GM23338 (cell line): Measurements from ENCODE around the gene BIRC7. TPM values are rescaled to one million over a fixed set of nuclear protein-coding genes. Genes with fewer than 3 reads are reported as not detected.

Source experiments
- ATAC-seq: fragments of 200-7000 bp; cut with Tn5 transposase; 3 replicates; pipeline ENCODE4 v1.9.1; 2020
- DNase-seq: peaks from one replicate; pipeline ENCODE4 v3.0.0-alpha.2; 2015; ENCODE audit warnings: low spot score
- H2AFZ ChIP-seq: fragments of 200-600 bp; sonication (generic); 2 replicates; pipeline ENCODE4 v1.8.0; 2016; ENCODE audit warnings: antibody characterized with exemption, mild to moderate bottlenecking, moderate library complexity
- H3F3A ChIP-seq: fragments of 200-600 bp; sonication (generic); replicated peaks from 2 replicates; pipeline ENCODE4 v1.8.0; 2017; ENCODE audit warnings: antibody characterized with exemption, mixed run types, low read depth
- H3K27ac ChIP-seq: fragments of 200-600 bp; sonication (generic); 2 replicates; pipeline ENCODE4 v1.6.1; 2016; ENCODE audit warnings: low read depth
- H3K27me3 ChIP-seq: fragments of 200-600 bp; sonication (generic); 2 replicates; pipeline ENCODE4 v1.8.0; 2016; ENCODE audit warnings: mild to moderate bottlenecking, mixed run types, moderate library complexity; ENCODE audit not compliant: insufficient read depth
- H3K36me3 ChIP-seq: fragments of 200-600 bp; sonication (generic); 2 replicates; pipeline ENCODE4 v1.8.0; 2016; ENCODE audit warnings: mild to moderate bottlenecking; ENCODE audit not compliant: insufficient read depth
- H3K4me1 ChIP-seq: fragments of 200-600 bp; sonication (generic); 2 replicates; pipeline ENCODE4 v1.8.0; 2016; ENCODE audit warnings: mild to moderate bottlenecking, moderate library complexity; ENCODE audit not compliant: insufficient read depth
- H3K4me2 ChIP-seq: fragments of 200-600 bp; sonication (generic); 2 replicates; pipeline ENCODE4 v1.7.1; 2017; ENCODE audit warnings: mixed run types
- H3K4me3 ChIP-seq: fragments of 200-600 bp; sonication (generic); 2 replicates; pipeline ENCODE4 v1.6.1; 2016; ENCODE audit warnings: mixed run types
- H3K79me2 ChIP-seq: fragments of 200-600 bp; sonication (generic); replicated peaks from 2 replicates; pipeline ENCODE4 v1.8.0; 2017; ENCODE audit warnings: mild to moderate bottlenecking; ENCODE audit not compliant: insufficient read depth
- H3K9me2 ChIP-seq: fragments of 200-600 bp; sonication (generic); 2 replicates; pipeline ENCODE4 v1.8.0; 2017; ENCODE audit not compliant: insufficient read depth
- H4K20me1 ChIP-seq: fragments of 200-600 bp; sonication (generic); replicated peaks from 2 replicates; pipeline ENCODE4 v1.8.0; 2017; ENCODE audit warnings: mild to moderate bottlenecking; ENCODE audit not compliant: insufficient read depth
- H3K27ac Mint-ChIP-seq: 2 replicates; pipeline ENCODE4 v1.8.0; 2020; ENCODE audit warnings: inconsistent platforms, mild to moderate bottlenecking, moderate library complexity, mixed read lengths
- H3K27me3 Mint-ChIP-seq: 3 replicates; pipeline ENCODE4 v1.8.0; 2022; ENCODE audit warnings: low read depth, mild to moderate bottlenecking, moderate library complexity, mixed read lengths, inconsistent platforms; ENCODE audit not compliant: insufficient read depth, poor library complexity
- H3K36me3 Mint-ChIP-seq: 3 replicates; pipeline ENCODE4 v1.8.0; 2021; ENCODE audit warnings: low read depth, mild to moderate bottlenecking, inconsistent platforms, moderate library complexity, mixed read lengths
- H3K4me1 Mint-ChIP-seq: 3 replicates; pipeline ENCODE4 v1.8.0; 2020; ENCODE audit warnings: mild to moderate bottlenecking, inconsistent platforms, mixed read lengths
- H3K4me3 Mint-ChIP-seq: 3 replicates; pipeline ENCODE4 v1.8.0; 2021; ENCODE audit warnings: moderate library complexity, mild to moderate bottlenecking, inconsistent platforms, mixed read lengths
- H3K9me3 Mint-ChIP-seq: 3 replicates; pipeline ENCODE4 v1.8.0; 2020; ENCODE audit warnings: moderate library complexity, mild to moderate bottlenecking, inconsistent platforms, mixed read lengths
- CREB1 ChIP-seq: fragments of 250-450 bp; sonication (Bioruptor Pico); IDR thresholded peaks from 2 replicates; pipeline ENCODE4 v1.5.0; 2020; ENCODE audit warnings: low read depth, mild to moderate bottlenecking, moderate library complexity
- CTCF ChIP-seq, 2 experiments: fragments of 200-600 bp in 1 of 2; sonication (generic) in 1 of 2; conservative IDR thresholded peaks; 2 replicates each; pipeline versions ENCODE4 v1.5.1 to v1.6.1; 2016 to 2017; ENCODE audit warnings: antibody characterized with exemption in 2 of 2, low read depth in 2 of 2, mild to moderate bottlenecking in 2 of 2, moderate library complexity in 1 of 2
- EZH2 ChIP-seq: fragments of 200-600 bp; sonication (generic); IDR thresholded peaks from one replicate; pipeline ENCODE4 v1.8.0; 2017; ENCODE audit warnings: antibody characterized with exemption, mild to moderate bottlenecking, low read depth; ENCODE audit not compliant: unreplicated experiment
- EZH2phosphoT487 ChIP-seq: fragments of 200-600 bp; sonication (generic); IDR thresholded peaks from one replicate; pipeline ENCODE4 v1.8.1; 2018; ENCODE audit warnings: antibody characterized with exemption; ENCODE audit not compliant: unreplicated experiment
- JUNB ChIP-seq: IDR thresholded peaks from one replicate; pipeline ENCODE4 v1.6.1; 2016; ENCODE audit warnings: antibody characterized with exemption; ENCODE audit not compliant: unreplicated experiment
- NANOG ChIP-seq: IDR thresholded peaks from 2 replicates; pipeline ENCODE4 v1.6.1; 2016; ENCODE audit warnings: antibody characterized with exemption, borderline replicate concordance
- POLR2AphosphoS5 ChIP-seq: IDR thresholded peaks from 2 replicates; pipeline ENCODE4 v1.6.1; 2016; ENCODE audit warnings: antibody characterized with exemption, low read depth
- REST ChIP-seq: IDR thresholded peaks from one replicate; pipeline ENCODE4 v1.6.1; 2018; ENCODE audit warnings: antibody characterized with exemption; ENCODE audit not compliant: unreplicated experiment
- STAT1 ChIP-seq: IDR thresholded peaks from one replicate; pipeline ENCODE4 v1.6.1; 2016; ENCODE audit warnings: antibody characterized with exemption; ENCODE audit not compliant: unreplicated experiment
- ZNF114 ChIP-seq: fragments of 250-450 bp; sonication (Bioruptor Pico); IDR thresholded peaks from 2 replicates; pipeline ENCODE4 v1.5.0; 2020; ENCODE audit warnings: mild to moderate bottlenecking, moderate library complexity
- ZNF331 ChIP-seq: fragments of 250-450 bp; sonication (Bioruptor Pico); IDR thresholded peaks from 2 replicates; pipeline ENCODE4 v1.5.0; 2020; ENCODE audit warnings: low read depth, mild to moderate bottlenecking, moderate library complexity
- ZNF462 ChIP-seq: fragments of 250-450 bp; sonication (Bioruptor Pico); IDR thresholded peaks from 2 replicates; pipeline ENCODE4 v1.5.0; 2020; ENCODE audit warnings: mild to moderate bottlenecking, moderate library complexity
- polyA plus RNA-seq: library from polyadenylated mRNA; unstranded; fragments of >200 nt; fragmentation: Nextera tagmentation; extraction: Ambion mirVana; gene quantifications from 2 replicates; pipeline ENCODE4 v1.2.1, GENCODE V29; 2016
- total RNA-seq: library from RNA; depleted of rRNA; stranded (reverse); fragments of >200 nt; shearing (Covaris generic); gene quantifications from 2 replicates; pipeline ENCODE4 v1.2.3, GENCODE V29; 2014
- TF ChIP-seq, protein P1 (sequence below): IDR thresholded peaks from 2 replicates; pipeline ENCODE4 v1.6.1; 2016; ENCODE audit warnings: antibody characterized with exemption

BIRC7 gene
- total and polyA plus RNA-seq, 2 experiments from 2014 or later: 0.16 to 0.24 TPM

DNA sequence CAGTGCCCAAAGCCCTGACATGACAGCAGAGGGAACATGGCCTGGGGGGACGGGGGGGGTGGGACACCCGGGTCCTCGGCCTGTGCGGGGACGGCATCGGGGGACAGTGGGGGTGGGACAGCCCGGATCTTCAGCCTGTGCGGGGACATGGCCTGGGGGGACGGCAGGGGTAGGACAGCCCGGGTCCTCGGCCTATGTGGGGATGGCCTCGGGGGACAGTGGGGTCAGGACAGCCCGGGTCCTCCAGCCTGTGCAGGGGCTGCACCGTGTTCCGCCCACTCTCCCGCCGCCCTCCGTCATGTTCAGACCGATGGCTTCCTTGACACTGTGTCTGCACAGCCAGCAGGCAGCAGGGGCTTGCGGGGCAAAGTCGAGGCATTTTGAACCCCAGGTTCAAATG is 7.0 kb downstream of the BIRC7 start:
- H3K9me2 ChIP-seq: no peaks in the 10 kb centered on the region
- TF ChIP-seq CREB1 (CRISPR knock-in tag): no peak
- no peak for TF ChIP-seq CTCF (conservative IDR thresholded peaks at IDR 0.05; ENCODE audit: low read depth in 2 of 2)
- TF ChIP-seq, protein P1, sequence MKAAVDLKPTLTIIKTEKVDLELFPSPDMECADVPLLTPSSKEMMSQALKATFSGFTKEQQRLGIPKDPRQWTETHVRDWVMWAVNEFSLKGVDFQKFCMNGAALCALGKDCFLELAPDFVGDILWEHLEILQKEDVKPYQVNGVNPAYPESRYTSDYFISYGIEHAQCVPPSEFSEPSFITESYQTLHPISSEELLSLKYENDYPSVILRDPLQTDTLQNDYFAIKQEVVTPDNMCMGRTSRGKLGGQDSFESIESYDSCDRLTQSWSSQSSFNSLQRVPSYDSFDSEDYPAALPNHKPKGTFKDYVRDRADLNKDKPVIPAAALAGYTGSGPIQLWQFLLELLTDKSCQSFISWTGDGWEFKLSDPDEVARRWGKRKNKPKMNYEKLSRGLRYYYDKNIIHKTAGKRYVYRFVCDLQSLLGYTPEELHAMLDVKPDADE: no peak
- TF ChIP-seq EZH2phosphoT487: no peak
- TF ChIP-seq STAT1: no peak
- TF ChIP-seq ZNF462 (CRISPR knock-in tag): no peak
- no peak for TF ChIP-seq ZNF331 (CRISPR knock-in tag)
- no peak for TF ChIP-seq POLR2AphosphoS5
- TF ChIP-seq JUNB: no peak
- no peak for TF ChIP-seq ZNF114 (CRISPR knock-in tag)
- TF ChIP-seq NANOG: no peak
- TF ChIP-seq REST: no peak
- no peak for TF ChIP-seq EZH2
- H3K4me2 ChIP-seq: no peak overlapping the region
- no peaks in the 10 kb centered on the region for H3K36me3 ChIP-seq
- no peaks in the 10 kb centered on the region for H3F3A ChIP-seq
- peaks cover 11% of the 10 kb centered on the region for H3K27me3 Mint-ChIP-seq
- no peak for ATAC-seq
- H2AFZ ChIP-seq: no peak overlapping the region
- no peak overlapping the region for H3K4me3 ChIP-seq
- peaks cover 6% of the 10 kb centered on the region; the same call in 1 of the 3 replicates for H3K4me1 Mint-ChIP-seq
- no peaks in the 10 kb centered on the region for H4K20me1 ChIP-seq
- no peak for DNase-seq
- H3K4me3 Mint-ChIP-seq: no peak overlapping the region
- H3K9me3 Mint-ChIP-seq: no peaks in the 10 kb centered on the region
- H3K79me2 ChIP-seq: no peaks in the 10 kb centered on the region
- no peaks in the 10 kb centered on the region for H3K27me3 ChIP-seq
- no peaks in the 10 kb centered on the region; the same call in 1 of the 2 replicates for H3K4me1 ChIP-seq
- no peak overlapping the region for H3K27ac ChIP-seq
- no peaks in the 10 kb centered on the region for H3K36me3 Mint-ChIP-seq
- H3K27ac Mint-ChIP-seq: no peak overlapping the region
